Cardiac muscle cell (in vitro differentiated cells and primary cell): Measurements from ENCODE around the gene ZNF382. TPM values are rescaled to one million over a fixed set of nuclear protein-coding genes. Genes with fewer than 3 reads are reported as not detected.
"Not testable (repeated sequence)": the region's sequence is repeated elsewhere in the genome, so short reads cannot be mapped to it uniquely, and the experiment has no call there.

Experiments used
- DNase-seq, 2 donors: peaks; one replicate each; pipeline versions ENCODE4 v3.0.0 to v3.0.0-alpha.2; 2010 to 2017; ENCODE audit warnings: low read depth in 1 of 2, low spot score in 1 of 2
- H3K27ac ChIP-seq: fragments of 200-600 bp; sonication (generic); 2 replicates; pipeline ENCODE4 v1.5.1; 2016
- H3K27me3 ChIP-seq: fragments of 200-600 bp; sonication (generic); 2 replicates; pipeline ENCODE4 v1.6.0; 2016; ENCODE audit warnings: control low read depth
- H3K36me3 ChIP-seq: fragments of 200-600 bp; sonication (generic); 2 replicates; pipeline ENCODE4 v1.5.1; 2016; ENCODE audit warnings: control low read depth
- H3K4me1 ChIP-seq: fragments of 200-600 bp; sonication (generic); 2 replicates; pipeline ENCODE4 v1.8.1; 2017; ENCODE audit warnings: low read depth, mild to moderate bottlenecking, mixed run types
- H3K4me3 ChIP-seq: fragments of 200-600 bp; sonication (generic); 2 replicates; pipeline ENCODE4 v1.5.1; 2016; ENCODE audit warnings: mild to moderate bottlenecking
- H3K9me3 ChIP-seq: fragments of 200-600 bp; sonication (generic); 2 replicates; pipeline ENCODE4 v1.5.1; 2017; ENCODE audit warnings: low read depth, mild to moderate bottlenecking, control low read depth
- polyA plus RNA-seq: library from polyadenylated mRNA; unstranded; fragments of >200 nt; fragmentation: Nextera tagmentation; extraction: Ambion mirVana; gene quantifications from 2 replicates; pipeline ENCODE4 v1.2.1, GENCODE V29; 2016
- total RNA-seq: library from RNA; depleted of rRNA; stranded (reverse); fragments of >200 nt; gene quantifications from 2 replicates; pipeline ENCODE4 v1.2.3, GENCODE V29; 2016
- TF ChIP-seq, protein P1 (sequence below): IDR thresholded peaks from 2 replicates; pipeline ENCODE4 v1.5.1; 2012; ENCODE audit warnings: low read depth, mild to moderate bottlenecking, low read length

Gene ZNF382
- total and polyA plus RNA-seq, 2 experiments from 2014 or later: 14.5 to 57.8 TPM

GRCh38 chr19:36574741-36575140 is 30.4 kb upstream of the ZNF382 start:
- DNase-seq: no peak
- H3K27me3 ChIP-seq: no peaks in the 10 kb centered on the region
- H3K9me3 ChIP-seq: no peaks in the 10 kb centered on the region
- H3K4me1 ChIP-seq: peaks cover 10% of the 10 kb centered on the region
- peak overlapping the region; percentile 93 for H3K27ac ChIP-seq
- H3K36me3 ChIP-seq: peaks cover 8% of the 10 kb centered on the region
- TF ChIP-seq, protein P1, sequence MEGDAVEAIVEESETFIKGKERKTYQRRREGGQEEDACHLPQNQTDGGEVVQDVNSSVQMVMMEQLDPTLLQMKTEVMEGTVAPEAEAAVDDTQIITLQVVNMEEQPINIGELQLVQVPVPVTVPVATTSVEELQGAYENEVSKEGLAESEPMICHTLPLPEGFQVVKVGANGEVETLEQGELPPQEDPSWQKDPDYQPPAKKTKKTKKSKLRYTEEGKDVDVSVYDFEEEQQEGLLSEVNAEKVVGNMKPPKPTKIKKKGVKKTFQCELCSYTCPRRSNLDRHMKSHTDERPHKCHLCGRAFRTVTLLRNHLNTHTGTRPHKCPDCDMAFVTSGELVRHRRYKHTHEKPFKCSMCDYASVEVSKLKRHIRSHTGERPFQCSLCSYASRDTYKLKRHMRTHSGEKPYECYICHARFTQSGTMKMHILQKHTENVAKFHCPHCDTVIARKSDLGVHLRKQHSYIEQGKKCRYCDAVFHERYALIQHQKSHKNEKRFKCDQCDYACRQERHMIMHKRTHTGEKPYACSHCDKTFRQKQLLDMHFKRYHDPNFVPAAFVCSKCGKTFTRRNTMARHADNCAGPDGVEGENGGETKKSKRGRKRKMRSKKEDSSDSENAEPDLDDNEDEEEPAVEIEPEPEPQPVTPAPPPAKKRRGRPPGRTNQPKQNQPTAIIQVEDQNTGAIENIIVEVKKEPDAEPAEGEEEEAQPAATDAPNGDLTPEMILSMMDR: no peak
- H3K4me3 ChIP-seq: peak overlapping the region; percentile 75

DNA sequence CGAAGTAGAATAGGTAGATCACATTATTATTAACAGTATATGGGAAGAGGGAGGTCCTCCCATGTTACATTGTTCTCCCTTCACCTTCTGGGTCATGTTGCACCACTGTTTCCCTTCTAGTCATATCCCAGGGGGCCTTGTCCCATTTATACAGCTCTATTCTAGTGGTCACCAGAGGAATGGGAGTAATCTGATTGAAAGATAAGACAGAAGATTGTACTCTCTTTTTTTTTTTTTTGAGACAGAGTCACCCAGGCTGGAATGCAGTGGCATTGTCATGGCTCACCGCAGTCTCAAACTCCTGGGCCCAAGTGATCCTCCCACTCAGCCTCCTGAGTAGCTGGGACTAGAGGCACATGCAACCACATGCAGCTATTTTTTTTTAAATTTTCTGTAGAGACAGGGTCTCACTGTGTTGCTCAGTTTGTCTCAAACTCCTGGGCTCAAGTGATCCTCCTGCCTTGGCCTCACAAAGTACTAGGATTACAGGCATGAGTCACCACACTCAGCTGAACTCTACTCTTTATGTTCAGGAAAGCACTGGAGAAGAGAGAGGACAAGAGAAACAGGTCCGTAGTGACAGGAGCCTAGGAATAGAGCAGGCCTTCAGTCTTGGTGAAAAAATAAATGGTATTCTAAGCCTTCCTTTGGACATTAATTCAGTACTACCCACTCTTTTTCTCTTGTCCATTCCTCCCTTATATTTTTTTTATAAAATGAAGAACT is 27.7 kb upstream of the ZNF382 start:
- H3K4me1 ChIP-seq: peaks cover 5% of the 10 kb centered on the region
- no peak overlapping the region for H3K27ac ChIP-seq
- no peak overlapping the region for H3K4me3 ChIP-seq
- TF ChIP-seq, protein P1: no peak
- H3K36me3 ChIP-seq: peaks cover 22% of the 10 kb centered on the region
- no peaks in the 10 kb centered on the region for H3K27me3 ChIP-seq
- DNase-seq: no peak
- no peaks in the 10 kb centered on the region for H3K9me3 ChIP-seq

DNA sequence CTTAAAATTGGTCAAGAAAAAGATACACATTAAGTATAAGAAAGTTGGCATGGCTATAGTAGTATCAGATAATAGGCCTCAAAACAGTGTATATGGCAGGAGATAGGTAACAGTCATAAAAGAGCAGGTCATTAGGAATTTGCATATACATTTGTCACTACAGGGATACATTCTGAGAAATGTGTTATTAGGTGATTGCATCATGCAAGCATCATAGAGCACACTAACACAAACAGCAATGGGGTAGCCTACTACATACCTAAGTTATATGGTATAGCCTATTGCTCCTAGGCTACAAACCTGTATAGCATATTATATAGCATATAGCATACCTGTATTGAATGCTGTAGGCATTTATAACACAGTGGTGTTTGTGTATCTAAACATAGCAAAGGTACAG is 25.9 kb upstream of the ZNF382 start:
- H3K36me3 ChIP-seq: peaks cover 26% of the 10 kb centered on the region

DNA sequence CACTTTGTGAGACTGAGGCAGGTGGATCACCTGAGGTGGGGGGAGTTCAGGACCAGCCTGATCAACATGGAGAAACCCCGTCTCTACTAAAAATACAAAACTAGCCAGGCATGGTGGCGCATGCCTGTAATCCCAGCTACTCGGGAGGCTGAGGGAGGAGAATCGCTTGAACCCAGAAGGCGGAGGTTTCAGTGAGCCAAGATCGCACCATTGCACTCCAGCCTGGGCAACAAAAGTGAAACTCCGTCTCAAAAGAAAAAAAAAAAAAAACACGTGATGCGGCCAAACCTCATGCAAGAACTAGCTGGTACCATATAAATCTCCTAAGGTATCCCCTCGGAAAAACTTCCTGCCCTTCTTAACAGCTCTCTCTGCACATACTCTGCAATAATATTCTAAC is 2.4 kb upstream of the ZNF382 start:
- not testable (repeated sequence) for H3K9me3 ChIP-seq, H3K4me1 ChIP-seq, H3K27ac ChIP-seq, DNase-seq, H3K36me3 ChIP-seq, H3K4me3 ChIP-seq, H3K27me3 ChIP-seq

More for the DNA sequence above, 25.9 kb upstream of the ZNF382 start:
- Histone ChIP-seq H3K9me3 (no peaks in the 10 kb centered on the region), H3K4me3 (no peak overlapping the region), H3K27me3 (no peaks in the 10 kb centered on the region), H3K4me1 (peaks cover 4% of the 10 kb centered on the region), H3K27ac (no peak overlapping the region)
- DNase-seq: no peak
- TF ChIP-seq, protein P1: no peak

DNA sequence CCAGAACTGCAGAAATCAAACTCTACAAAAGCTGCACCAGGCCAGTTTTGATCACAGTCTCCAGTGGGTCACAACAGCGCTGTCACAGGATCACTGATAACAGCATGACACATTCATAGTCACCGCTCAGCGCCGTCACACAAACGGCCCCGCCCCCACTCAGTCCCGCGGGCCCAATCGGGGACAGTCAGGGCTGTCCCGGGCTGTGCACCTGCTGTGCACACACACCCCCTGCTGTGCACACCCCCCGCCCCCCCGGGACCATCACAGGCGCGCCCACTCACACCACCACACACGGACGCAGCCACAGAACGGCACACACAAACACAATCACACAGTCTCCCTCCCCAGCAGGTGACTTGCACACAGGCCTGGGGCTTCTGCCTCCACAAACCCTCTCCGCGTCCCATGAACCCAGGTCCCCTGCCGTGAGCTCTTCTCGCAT is 435 bp upstream of the ZNF382 start:
- peak overlapping the region; percentile 80 for H3K27ac ChIP-seq
- peak; percentile 20 to 70 for DNase-seq
- peaks cover 16% of the 10 kb centered on the region for H3K36me3 ChIP-seq

More for the DNA sequence above, 435 bp upstream of the ZNF382 start:
- Histone ChIP-seq H3K4me1 (peaks cover 6% of the 10 kb centered on the region), H3K27me3 (no peaks in the 10 kb centered on the region), H3K4me3 (peak overlapping the region; percentile 61), H3K9me3 (no peaks in the 10 kb centered on the region)
- TF ChIP-seq, protein P1: no peak
